Femur (tissue), 1 donor: ENCODE results near the gene C2orf72.
"Not testable (repeated sequence)": the region's sequence is repeated elsewhere in the genome, so short reads cannot be mapped to it uniquely, and the experiment has no call there.

Source experiments
- DNase-seq: peaks from one replicate; pipeline ENCODE4 v3.0.0-alpha.2; 2017

C2orf72 gene

GRCh38 chr2:231015926-231016325 is 21.4 kb upstream of the C2orf72 start:
- DNase-seq = no peak

GRCh38 chr2:231016566-231017230 is 20.6 kb upstream of the C2orf72 start:
- no peak for DNase-seq

GRCh38 chr2:231017231-231017598 is 20.1 kb upstream of the C2orf72 start:
- DNase-seq = no peak

- DNase-seq = no peak
Observed at GRCh38 chr2:231018184-231018583, 19.1 kb upstream of the C2orf72 start.

- not testable (repeated sequence) for DNase-seq
Observed at GRCh38 chr2:231025059-231025458, 12.3 kb upstream of the C2orf72 start.

DNA sequence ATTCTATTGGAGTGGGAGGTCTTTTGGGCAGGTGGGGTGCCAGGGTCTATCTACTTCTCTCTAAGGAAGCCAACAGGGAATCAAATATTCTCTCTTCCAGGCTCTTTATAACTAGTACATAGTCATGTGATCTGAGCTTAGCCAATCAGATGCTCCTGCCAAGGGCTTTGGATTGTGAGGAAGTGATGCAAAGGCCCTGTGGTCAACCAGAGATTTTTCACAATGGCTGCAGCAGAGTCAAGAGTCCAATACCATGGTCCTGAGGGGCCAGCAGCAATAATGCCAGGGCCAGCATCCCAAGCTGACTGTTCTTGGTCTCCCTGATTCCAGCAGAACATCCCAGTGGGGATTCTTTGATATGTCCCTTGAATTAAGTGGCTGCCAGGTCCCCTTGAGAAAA is 8.4 kb upstream of the C2orf72 start:
- no peak for DNase-seq

- DNase-seq = no peak
Observed at GRCh38 chr2:231029563-231029962, 7.8 kb upstream of the C2orf72 start.

DNA sequence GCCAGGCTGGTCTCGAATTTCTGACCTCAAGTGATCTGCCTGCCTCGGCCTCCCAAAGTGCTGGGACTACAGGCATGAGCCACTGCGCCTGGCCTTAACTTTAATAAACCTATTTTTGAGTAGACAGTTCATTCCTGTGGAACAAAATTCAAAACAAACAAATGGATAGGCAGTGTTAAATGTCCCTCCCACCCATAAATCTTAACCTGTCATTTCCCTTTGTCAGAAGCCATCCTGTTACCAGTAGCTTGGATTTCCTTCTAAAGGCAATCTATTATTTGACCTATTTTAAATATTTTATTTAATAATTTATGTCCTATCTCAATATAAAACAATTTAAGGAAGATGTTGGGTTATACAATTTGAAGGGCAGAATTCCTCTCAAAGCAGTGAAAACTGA is 6.6 kb upstream of the C2orf72 start:
- DNase-seq = no peak

DNA sequence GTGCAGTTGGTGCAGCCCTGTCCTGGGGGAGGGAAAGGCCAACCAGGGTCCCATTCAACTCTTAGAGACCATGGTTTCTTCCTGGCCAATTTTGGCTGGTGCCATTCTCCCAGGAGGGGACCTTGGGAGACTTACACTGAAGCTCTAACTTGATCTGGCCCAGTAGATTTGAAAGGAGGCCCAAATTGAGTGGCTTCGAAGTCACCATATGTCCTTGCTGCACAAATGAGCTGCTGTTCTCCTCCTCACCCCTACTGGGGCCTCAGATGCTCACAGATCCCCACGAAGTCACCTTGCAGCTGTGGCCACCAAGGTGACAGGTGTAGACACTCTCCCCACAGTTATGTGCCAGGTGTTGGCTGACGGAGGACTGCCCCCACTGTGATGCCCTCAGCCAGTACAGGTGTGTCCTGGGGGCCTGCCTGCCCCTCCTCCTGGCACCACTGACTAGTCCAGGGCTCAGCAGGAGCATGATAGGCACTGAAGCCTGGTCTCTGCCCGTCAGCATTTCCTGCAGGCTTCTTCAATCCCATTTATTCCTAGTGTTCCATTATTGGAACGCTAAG is 4.7 kb upstream of the C2orf72 start:
- DNase-seq = no peak

DNA sequence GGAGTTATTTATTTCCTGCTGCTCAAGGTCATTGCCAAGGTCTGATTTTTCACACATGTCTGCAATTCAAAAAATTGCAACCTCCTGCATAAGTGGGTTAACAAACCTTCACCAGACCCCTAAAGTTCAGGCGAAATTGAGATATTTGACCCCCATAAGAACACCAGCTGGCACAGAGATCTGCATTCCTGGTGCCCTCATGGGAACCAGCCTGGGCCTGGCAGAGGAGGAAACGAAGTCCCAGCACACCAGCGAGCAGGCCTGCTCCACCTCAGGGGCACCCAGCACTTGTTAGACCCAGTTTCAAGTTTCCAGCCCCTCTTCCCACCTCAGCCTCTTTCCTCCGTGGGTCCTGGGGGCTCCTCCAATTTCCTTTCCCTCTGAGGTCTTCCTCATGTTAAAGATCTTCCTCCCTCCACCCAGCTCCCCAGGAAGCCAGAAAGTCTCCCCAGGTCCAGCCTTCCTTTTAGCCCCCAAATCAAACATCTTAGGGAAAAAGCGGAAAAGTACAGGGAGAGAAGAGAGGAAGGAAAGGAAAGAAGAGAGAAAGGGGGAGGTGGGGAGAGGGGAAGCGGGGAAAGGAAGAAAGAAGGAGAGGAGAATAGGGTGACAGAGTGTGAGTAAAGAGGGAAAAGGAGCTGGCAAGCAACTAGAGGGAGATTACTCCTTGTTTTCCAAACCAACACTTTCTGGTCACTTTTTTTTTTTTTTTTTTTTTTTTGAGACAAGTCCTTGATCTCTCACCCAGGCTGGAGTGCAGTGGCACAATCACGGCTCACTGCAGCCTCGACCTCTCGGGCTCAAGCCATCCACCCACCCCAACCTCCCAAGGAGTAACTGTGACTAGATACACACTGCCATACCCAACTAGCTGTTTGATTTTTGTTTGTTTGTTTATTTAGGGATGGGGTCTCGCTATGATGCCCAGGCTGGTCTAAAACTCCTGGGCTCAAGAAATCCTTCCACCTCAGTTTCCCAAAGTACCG is 3.9 kb upstream of the C2orf72 start:
- no peak for DNase-seq

- DNase-seq = no peak
Observed at GRCh38 chr2:231034291-231034882, 2.9 kb upstream of the C2orf72 start.

GRCh38 chr2:231036131-231036530 is 1.2 kb upstream of the C2orf72 start:
- no peak for DNase-seq

DNA sequence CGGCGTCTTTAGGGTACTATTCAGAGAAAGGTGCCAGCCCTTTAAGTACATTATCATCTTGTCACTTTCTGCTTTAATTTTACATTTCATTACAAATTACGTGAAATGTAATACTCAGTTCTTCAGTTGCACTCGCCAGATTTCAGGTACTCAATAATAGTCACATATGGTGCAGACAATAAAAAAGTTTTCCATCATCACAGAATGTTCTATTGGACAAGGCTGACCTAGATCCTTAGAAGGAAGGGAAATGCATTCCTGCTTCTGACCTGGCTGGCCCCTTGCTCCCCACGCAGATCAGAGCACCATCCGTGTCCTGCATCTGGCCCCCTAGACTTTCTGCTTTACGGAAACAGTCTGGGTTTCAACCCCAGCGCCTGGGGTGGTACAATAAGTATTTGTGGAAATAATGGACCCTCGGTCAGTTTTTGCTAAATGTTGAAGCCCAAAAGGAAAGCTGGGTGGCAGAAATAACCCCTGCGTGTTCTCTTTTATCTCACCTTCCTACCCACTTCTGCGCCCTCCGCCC is 681 bp upstream of the C2orf72 start:
- DNase-seq = no peak

DNA sequence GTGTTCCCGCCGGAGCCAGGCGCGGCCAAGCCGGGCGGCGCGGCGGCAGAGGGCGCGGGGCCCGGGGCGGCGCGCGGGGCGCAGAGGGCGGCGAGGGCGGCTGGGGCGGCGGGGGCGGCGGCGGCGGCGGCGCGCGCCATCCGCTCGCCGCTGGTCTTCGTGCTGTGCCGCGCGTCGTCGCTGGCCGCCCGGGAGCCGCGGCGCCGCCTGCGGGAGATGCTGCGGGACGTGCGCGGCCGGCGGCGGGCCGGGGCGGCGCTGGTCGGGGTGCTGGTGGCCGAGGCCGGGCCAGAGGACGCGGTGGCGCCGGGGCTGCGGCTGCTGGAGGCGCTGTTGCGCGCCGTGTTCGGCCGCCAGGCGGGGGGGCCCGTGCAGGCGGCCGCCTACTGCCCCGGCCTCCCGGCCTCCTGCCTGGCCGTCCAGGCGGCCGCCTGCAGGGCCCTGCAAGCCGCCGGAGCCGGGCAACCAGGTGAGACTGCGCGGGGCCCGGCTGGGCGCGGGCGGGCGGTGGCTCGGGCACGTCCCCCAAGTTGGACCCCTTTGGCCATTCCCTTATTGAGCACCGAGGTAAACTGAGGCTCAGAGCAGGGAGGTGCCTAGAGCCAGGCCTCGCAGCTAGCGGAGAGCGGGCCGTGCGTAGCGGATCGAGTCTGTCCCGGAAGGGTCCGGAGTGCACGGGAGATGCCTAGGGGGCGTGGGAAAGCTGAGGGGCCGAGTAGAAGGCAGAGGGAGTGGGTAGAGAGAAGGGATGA is 584 bp downstream of the C2orf72 start:
- DNase-seq = no peak

- DNase-seq = no peak
Observed at GRCh38 chr2:231038483-231039293, 1.4 kb downstream of the C2orf72 start.

DNA sequence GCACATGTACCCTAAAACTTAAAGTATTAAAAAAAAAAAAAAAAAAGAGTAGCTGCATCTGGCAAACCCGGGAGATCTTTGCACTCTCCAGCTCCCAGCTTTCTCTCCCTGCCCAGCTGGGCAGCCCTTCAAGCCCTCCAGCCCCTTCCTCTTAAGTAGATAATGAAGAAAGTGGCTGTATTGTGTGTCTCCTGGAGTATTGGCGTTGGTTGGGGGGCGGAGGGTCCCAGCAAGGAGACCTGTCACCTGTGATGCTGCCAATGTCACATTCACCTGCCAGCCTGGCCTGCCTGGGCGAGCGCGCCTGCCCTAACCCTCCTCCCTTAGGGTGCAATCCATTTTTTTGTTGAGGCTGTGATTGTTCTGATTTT is 2.0 kb downstream of the C2orf72 start:
- DNase-seq = no peak

DNA sequence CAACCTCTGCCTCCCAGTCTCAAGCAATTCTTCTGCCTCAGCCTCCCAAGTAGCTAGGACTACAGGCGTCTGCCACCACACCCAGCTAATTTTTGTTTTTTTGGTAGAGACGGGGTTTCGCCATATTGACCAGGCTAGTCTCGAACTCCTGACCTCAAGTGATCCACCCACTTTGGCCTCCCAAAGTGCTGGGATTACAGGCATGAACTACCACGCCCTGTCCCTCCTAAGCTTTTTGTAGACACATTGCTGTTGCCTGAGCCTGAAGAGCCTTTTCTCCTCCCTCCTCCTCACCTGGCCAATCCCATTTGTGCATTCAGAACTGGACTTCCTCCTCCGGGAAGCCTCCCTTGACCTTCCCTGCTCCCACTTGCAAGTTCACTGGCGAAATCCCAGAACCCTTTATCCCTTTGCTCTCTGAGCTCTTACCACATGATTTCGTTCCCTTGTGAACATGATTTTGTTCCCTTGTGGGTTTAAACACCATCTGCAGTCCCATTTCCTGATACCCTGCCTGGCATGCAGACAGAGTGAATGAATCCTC is 2.6 kb downstream of the C2orf72 start:
- DNase-seq = no peak

GRCh38 chr2:231041061-231041689 is 3.9 kb downstream of the C2orf72 start:
- DNase-seq = no peak

DNA sequence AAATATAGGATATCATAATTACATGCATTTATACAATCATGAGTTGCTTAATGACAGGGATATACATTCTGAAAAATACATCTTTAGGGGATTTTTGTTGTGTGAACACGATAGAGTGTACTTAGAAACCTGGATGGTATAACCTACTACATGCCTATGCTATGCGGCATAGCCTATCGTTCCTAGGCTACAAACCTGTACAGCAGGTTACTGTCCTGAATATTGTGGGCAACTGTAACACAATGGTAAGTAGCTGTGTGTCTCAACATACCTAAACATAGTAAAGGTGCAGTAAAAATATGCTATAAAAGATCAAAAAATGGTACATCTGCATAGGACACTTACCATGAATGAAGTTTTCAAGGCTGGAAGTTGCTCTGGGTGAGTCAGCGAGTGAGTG is 6.5 kb downstream of the C2orf72 start:
- DNase-seq = no peak

- no peak for DNase-seq
Observed at GRCh38 chr2:231046916-231047273, 9.6 kb downstream of the C2orf72 start.
